ENCODE data around the gene SUSD2.

DNA sequence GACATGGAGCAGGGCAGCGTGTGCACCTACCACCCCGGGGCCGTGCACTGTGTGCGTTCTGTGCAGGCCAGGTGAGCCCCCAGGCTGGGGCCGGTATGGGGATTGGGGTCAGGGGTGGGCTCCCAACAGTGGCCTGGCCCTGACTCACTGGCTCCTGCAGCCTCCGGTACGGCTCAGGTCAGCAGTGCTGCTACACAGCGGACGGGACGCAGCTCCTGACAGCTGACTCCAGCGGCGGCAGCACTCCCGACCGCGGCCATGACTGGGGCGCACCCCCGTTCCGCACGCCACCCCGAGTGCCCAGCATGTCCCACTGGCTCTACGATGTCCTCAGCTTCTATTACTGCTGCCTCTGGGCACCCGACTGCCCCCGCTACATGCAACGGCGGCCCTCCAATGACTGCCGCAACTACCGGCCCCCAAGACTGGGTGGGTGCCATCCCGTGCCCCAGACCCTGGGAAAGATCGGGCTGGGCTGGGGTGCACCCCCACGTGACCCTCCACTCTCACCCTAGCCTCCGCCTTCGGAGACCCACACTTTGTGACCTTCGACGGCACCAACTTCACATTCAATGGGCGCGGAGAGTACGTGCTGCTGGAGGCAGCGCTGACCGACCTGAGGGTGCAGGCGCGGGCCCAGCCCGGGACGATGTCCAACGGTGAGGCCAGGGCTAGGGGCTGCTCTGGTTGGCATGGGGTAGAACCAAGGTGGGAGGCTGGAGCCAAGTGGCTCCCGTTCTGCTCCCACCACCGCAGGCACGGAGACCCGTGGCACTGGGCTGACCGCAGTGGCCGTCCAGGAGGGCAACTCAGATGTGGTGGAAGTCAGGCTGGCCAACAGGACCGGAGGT is 4.4 kb downstream of the SUSD2 start:
- TF ChIP-seq CTCF (IDR thresholded peaks at IDR 0.05) (no peak), POLR2A (IDR thresholded peaks at IDR 0.05) (no peak)
